Fibroblast of skin of back (primary cell): ENCODE data around the gene TTC9.

ENCODE experiments used
- DNase-seq: peaks from one replicate; pipeline ENCODE4 v3.0.0-alpha.2; 2013

TTC9 gene

GRCh38 chr14:70716958-70717357, 75.2 kb downstream of the TTC9 start:
- DNase-seq = no peak

GRCh38 chr14:70718383-70719118, 76.8 kb downstream of the TTC9 start:
- DNase-seq = no peak

GRCh38 chr14:70721542-70721941, 79.8 kb downstream of the TTC9 start:
- DNase-seq = no peak

- DNase-seq = no peak
These were observed 80.7 kb downstream of the TTC9 start for GRCh38 chr14:70722418-70722817.

- no peak for DNase-seq
These were observed 81.6 kb downstream of the TTC9 start for GRCh38 chr14:70723276-70723675.

GRCh38 chr14:70724110-70724509, 82.4 kb downstream of the TTC9 start:
- DNase-seq = no peak

GRCh38 chr14:70724944-70725343, 83.2 kb downstream of the TTC9 start:
- DNase-seq = no peak
